Jurkat, Clone E6-1 (cell line): ENCODE data around the gene ARG2. TPM values are rescaled to one million over a fixed set of nuclear protein-coding genes. Genes with fewer than 3 reads are reported as not detected.
A peak's percentile ranks its signal among the peaks of the same experiment; 100 is the strongest.

Experiments
- DNase-seq: peaks from one replicate; pipeline ENCODE4 v3.0.0-alpha.2; 2011; ENCODE audit warnings: low read depth, low spot score
- H3K4me3 ChIP-seq: 2 replicates; pipeline ENCODE4 v1.5.1; 2011; ENCODE audit warnings: mild to moderate bottlenecking, low read length, control low read depth, moderate library complexity
- polyA plus RNA-seq: library from polyadenylated mRNA; unstranded; fragments of >200 nt; gene quantifications from one replicate; pipeline ENCODE4 v1.2.1, GENCODE V29; 2012; ENCODE audit warnings: missing spikeins; ENCODE audit not compliant: insufficient read length, insufficient read depth

Gene ARG2
- 18.7 TPM for polyA plus RNA-seq

DNA sequence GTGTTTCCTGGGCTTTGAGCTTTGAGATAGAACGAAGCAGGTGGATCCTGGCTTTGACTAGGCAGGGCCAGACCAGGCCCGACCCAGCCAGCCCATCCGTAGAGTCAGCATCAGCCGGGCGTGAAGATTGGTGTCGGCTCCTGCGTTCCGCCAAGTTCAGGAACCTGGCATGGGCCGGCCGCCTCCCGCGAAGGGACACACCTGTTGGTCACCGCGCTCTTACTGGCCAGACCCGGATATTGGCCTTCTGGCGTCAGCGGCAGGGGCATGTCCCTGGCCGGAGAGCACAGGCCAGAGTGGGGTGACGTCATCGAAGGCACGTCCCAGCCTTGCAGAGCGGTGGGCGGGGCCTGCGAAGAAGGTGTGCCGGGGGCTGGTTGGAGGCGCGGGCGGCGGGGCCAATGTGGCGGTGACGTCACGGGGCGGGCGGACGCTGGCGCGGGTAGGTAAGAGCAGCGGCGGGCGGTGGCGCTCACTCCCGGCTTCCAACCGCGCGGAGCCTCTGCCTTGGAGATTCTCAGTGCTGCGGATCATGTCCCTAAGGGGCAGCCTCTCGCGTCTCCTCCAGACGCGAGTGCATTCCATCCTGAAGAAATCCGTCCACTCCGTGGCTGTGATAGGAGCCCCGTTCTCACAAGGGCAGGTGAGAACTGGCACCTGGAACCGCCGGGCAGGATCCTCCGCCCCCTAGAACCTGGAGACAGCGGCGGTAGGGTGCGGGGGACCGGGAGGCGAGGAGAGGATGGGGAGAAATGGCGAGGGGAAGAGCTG is at the start of gene ARG2:
Gene ARG2, plus strand, starts transcription at position 475 of the 771 bp plus-strand sequence. Its CDS starts 58 bp downstream, at position 533.
- DNase-seq: peak; percentile 74
- H3K4me3 ChIP-seq: peak within 1 kb of the TSS; percentile 65

GRCh38 chr14:67570453-67570852 is 49.3 kb upstream of the ARG2 start:
- no peak for DNase-seq
- no peak overlapping the region for H3K4me3 ChIP-seq

- peak; percentile 43 for DNase-seq
- H3K4me3 ChIP-seq: no peak overlapping the region
These were observed 48.3 kb upstream of the ARG2 start for GRCh38 chr14:67571275-67571990.

DNA sequence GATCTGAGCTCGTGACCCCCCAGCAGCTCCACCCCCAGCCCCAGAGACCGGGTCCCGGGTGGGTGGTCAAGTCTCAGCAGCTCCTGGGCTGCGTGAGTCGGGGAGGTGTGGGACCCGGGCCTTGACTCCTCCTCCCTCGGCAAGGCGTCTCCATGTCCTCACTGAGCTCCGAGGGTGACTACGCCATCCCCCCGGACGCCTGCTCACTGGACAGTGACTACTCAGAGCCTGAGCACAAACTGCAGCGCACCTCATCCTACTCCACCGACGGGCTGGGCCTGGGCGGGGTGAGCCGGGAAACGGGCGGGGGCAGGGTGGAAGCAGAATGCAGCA is 47.8 kb upstream of the ARG2 start:
- DNase-seq: no peak
- H3K4me3 ChIP-seq: no peak overlapping the region

- H3K4me3 ChIP-seq: no peak overlapping the region
- DNase-seq: no peak
These were observed 47.1 kb upstream of the ARG2 start for GRCh38 chr14:67572608-67573007.

GRCh38 chr14:67573228-67574010 is 46.3 kb upstream of the ARG2 start:
- DNase-seq: no peak

GRCh38 chr14:67574156-67574555 is 45.6 kb upstream of the ARG2 start:
- H3K4me3 ChIP-seq: no peak overlapping the region
- no peak for DNase-seq

More at GRCh38 chr14:67573228-67574010, 46.3 kb upstream of the ARG2 start:
- no peak overlapping the region for H3K4me3 ChIP-seq

DNA sequence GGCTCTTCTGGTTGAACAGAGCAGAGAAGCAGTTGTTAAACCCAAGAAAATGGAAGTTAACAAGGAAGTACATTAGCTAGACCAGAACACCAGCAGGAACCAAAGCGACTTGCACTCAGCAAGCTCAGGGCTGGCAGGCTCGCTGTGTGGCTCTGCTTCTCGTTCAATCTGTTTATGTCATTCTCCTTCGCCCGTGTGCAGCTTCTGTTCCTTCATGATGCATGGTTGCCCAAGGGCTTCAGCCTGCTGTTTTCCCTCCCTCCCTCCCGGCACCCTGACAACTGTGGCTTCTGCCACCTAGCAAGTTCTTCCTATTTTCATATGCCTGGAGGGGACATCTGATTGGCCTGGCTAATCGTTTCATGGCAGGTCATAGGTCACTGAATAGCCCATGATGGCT is 44.9 kb upstream of the ARG2 start:
- DNase-seq: no peak

GRCh38 chr14:67575684-67576083 is 44.0 kb upstream of the ARG2 start:
- no peak for DNase-seq
- no peak overlapping the region for H3K4me3 ChIP-seq

More for the DNA sequence above, 44.9 kb upstream of the ARG2 start:
- no peak overlapping the region for H3K4me3 ChIP-seq

GRCh38 chr14:67576216-67576955 is 43.3 kb upstream of the ARG2 start:
- no peak for DNase-seq

DNA sequence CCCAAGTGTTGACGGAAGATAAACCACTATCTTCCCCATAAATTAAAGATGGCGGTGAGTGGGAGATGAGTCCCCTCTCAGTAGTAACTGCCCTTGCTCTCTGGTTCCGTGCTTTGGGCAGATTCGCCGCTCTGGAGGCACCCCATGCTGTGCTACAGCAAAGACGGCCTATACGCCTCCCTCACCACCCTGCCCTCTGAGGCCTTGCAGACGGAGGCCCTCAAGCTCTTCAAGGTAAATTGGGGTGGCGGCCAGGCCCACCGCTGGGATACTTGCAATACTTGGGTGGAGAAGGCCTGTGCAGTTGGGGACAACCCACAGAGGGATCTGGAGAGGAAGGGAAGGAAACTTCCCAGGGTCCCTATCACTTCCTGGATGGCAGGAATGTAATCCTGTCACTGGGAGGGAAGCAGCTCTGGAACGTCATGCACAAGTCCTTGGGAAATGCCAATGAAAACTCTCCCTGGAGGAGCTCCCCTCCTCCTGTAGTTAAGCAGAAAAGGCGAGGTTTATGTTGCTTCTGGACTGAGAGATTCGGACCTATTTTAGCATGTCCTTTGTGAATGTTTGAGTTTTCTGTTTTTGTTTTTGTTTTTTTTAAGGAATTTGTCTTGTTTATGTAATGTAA is 42.4 kb upstream of the ARG2 start:
- DNase-seq: no peak
- no peak overlapping the region for H3K4me3 ChIP-seq

More at GRCh38 chr14:67576216-67576955, 43.3 kb upstream of the ARG2 start:
- H3K4me3 ChIP-seq: no peak overlapping the region

GRCh38 chr14:67577909-67578749 is 41.6 kb upstream of the ARG2 start:
- no peak for DNase-seq
- H3K4me3 ChIP-seq: no peak overlapping the region

DNA sequence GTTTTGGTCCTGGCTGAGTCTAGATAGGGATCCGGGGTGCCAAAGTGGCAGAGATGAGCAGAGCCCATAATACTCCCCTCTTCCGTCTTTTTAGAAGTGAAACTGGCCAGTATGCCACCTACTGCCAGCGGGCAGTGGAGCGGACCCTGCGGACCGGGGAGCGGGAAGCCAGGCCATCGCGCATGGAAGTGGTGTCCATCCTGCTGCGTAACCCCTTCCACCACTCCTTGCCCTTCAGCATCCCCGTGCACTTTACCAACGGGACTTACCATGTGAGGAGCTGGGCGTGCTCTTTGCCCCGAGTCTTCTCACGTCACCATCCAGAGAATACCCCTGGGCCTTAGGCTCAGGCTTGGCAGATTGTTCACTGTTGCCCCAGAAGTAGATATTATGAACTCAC is 40.7 kb upstream of the ARG2 start:
- no peak for DNase-seq

DNA sequence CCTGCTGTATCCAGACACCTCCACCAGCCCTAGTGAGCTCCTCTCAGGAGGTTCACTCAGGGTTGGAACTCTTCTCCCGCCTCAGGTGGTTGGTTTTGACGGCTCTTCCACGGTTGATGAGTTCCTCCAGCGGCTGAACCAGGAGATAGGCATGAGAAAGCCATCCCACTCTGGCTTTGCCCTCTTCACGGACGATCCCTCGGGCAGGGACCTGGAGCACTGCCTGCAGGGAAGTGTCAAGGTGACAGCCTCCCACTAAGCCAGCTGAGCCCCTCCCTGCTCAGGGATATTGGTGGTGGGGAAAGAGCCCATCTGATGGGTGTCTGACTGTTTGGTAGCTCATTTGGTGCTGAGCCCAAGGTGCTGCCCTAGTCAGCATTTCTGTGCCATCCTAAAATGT is 40.1 kb upstream of the ARG2 start:
- no peak overlapping the region for H3K4me3 ChIP-seq
- DNase-seq: no peak

More for the DNA sequence above, 40.7 kb upstream of the ARG2 start:
- no peak overlapping the region for H3K4me3 ChIP-seq

DNA sequence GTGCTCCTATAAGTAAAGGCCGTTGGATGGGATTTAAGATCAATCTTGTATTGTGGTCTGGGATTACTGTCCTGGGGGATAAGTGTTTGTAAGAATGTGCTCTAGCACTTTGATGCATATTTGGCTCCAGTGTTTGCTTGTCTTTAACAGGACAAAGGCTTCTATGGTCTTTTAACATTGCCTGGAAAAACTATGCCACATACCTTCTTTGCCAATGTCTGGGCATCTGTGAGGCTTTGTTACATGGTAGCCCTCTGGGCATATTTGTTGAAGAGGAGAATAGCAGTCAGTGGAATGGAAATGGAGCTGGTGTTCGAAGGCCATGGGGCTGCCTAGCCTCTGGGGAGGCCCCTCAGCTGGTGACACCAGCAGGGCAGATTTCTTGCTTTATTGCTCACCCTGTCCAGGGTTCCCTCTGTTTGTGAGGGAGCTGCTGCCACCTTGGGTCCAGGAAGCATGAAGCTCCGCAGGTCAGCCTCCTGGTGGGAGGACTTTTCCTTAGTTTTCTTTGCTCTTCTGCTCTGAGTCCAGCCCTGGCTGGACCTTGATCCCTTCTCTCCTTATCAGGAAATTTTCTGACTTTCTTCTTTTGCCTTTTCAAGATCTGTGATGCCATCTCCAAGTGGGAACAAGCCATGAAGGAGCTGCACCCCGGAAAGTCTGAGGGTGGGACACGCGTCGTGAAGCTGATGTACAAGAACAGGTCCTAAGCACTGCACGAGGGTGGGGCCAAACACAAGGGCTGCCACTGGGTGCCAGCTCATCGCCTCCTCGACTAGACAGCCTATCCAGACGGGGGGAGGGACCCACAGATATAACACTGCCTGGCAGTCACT is 39.2 kb upstream of the ARG2 start:
- no peak for DNase-seq
- no peak overlapping the region for H3K4me3 ChIP-seq

DNA sequence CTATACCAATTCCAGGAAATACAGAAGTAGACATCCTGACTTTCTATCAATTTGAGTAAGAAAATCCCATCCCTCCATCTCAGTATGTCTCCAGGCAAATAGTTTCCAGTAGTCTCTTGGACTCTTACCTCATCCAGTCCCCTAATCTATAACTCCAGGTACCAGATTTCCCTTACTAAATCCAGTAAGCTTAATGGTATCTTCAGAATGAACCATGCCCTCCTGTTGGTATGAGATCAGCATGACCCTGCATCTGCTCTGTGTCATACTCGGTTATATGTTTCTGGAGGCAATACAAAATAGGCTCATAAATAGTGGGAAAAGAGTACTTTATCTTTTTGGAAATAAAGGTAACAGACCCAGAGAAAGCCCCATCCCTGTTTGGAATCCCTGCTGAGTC is 38.1 kb upstream of the ARG2 start:
- H3K4me3 ChIP-seq: no peak overlapping the region
- no peak for DNase-seq

DNA sequence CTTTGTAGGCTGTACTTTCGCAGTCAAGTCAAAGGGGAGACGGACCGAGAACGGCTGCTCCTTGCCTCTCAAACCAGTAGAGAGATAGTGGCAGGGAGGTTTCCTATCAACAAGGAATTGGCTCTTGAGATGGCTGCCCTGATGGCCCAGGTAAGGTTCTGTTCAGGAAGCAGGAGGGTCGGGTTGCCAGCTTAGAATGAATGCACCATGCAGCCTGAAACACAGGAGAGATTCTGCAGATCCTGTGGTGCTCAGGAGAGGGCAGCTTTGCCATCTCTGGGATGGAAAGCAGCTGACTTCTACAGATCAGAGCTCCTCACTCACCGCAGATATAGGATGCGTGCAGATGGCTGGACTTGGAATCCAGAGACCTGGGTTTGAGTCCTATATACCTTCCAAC is 37.7 kb upstream of the ARG2 start:
- no peak for DNase-seq
- H3K4me3 ChIP-seq: no peak overlapping the region
